AG10803 (cell line): ENCODE data around the gene TK1.

ENCODE experiments used
- DNase-seq: peaks from one replicate; pipeline ENCODE4 v3.0.0; 2010; ENCODE audit warnings: low read depth
- H3K4me3 ChIP-seq: 2 replicates; pipeline ENCODE4 v1.5.1; 2011; ENCODE audit warnings: mild to moderate bottlenecking, low read length, control low read depth
- CTCF ChIP-seq: conservative IDR thresholded peaks from 2 replicates; pipeline ENCODE4 v1.5.1; 2011; ENCODE audit warnings: mild to moderate bottlenecking, low read length, control low read depth, inconsistent platforms

The TK1 gene

DNA sequence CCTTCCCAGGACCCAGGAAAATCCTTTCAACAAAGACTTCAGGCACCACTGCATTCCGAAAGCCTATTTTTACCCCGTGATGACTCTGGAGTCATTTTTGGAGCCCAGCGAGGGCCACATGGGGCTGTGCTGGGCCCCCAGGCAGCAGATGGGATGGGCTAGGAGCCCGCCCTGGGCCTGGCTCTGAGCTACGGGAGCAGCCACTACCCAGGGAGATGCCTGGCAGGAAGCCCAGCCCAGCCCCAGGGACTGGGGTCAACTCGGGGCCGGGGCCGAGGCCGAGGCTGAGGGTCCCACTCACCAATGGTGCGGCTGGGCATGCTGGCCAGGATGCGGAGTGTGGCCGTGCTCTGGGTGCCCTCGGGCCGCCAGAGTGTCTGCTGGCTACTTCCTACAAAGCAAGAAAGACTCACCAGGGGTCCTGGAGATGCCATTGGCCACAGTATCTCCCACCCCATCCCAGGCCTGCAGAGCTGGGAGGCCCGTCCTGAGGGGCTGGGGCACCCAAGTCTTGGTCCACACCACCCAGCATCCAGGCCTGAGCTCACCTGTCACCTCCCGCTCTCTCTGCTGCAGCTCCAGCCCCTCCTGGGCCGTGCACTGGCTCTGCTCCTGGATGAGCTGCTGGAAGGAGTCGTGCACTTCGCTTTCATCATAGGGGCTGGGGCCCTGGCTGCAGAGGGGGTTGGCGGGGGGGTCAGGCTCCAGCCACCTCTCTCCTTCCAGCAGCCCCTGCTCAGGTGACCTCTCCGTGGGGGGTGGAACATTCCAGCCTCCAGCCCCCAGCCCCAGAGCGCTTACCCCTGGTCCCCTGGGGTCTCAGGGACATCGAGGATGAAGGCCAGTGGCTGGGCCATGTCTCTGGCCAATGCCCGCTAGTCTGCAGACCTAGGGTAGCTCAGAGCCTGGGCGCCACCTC, 60.6 kb downstream of the TK1 start:
- H3K4me3 ChIP-seq = no peak overlapping the region
- TF ChIP-seq CTCF = no peak

GRCh38 chr17:78125138-78125913, 61.5 kb downstream of the TK1 start:
- DNase-seq = no peak
- H3K4me3 ChIP-seq = no peak overlapping the region
- TF ChIP-seq CTCF = no peak

More for the DNA sequence above, 60.6 kb downstream of the TK1 start:
- no peak for DNase-seq

DNA sequence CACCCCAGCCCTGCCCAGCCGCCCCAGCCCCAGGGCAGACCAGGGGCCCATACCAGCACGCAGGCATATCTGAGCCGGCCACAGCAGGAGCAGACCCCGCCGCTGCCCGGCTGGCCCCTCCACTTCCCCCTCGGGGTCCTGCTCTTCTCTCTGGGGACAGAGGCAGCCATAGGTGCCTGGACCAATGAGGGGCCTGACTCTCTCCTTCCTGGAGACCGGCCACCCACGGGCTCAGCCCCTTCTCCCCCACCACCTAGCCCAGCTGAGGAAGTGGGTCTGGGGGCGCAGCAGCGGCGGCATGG, 62.1 kb downstream of the TK1 start:
- TF ChIP-seq CTCF = no peak
- no peak for DNase-seq
- H3K4me3 ChIP-seq = no peak overlapping the region
